HepG2 (cell line): ENCODE data around the gene HSD3B7. TPM values are rescaled to one million over a fixed set of nuclear protein-coding genes. Genes with fewer than 3 reads are reported as not detected.

Source experiments
- ATAC-seq: fragments of 200-7000 bp; cut with Tn5 transposase; 3 replicates; pipeline ENCODE4 v1.9.1; 2020; ENCODE audit warnings: mild to moderate bottlenecking, moderate library complexity
- BruUV-seq: library from RNA; stranded (reverse); fragments of 400-500 nt; replicated peaks from 2 replicates; lab custom pipeline; 2021; lab: Mats Ljungman, UMichigan
- CTCF ChIA-PET: fragments of 300-600 bp; formaldehyde crosslinking; extraction: SDS; loops from one replicate; lab custom pipeline; 2021; ENCODE audit warnings: low total read pairs, inconsistent platforms, low intra/inter-chr PET ratio; lab: Yijun Ruan, JAX
- POLR2A ChIA-PET: fragments of 350-600 bp; sonication (Branson Sonifier 250); formaldehyde crosslinking; loops from one replicate; lab custom pipeline; 2020; ENCODE audit warnings: antibody characterized with exemption, inconsistent platforms; lab: Yijun Ruan, JAX
- DNase-seq: peaks from one replicate; pipeline ENCODE4 v3.0.0-alpha.2; 2015; ENCODE audit warnings: low spot score
- FAIRE-seq: peaks from 3 replicates; lab custom pipeline; 2011; peaks lifted over from hg19 to GRCh38; lab: Jason Lieb, UNC
- H2AFZ ChIP-seq: one replicate; pipeline ENCODE4 v1.6.1; 2011; ENCODE audit warnings: low read length, inconsistent platforms
- H3K27ac ChIP-seq: fragments of 300-600 bp; 3 replicates; pipeline ENCODE4 v1.8.0; 2011; ENCODE audit warnings: mixed run types, mild to moderate bottlenecking, mixed read lengths, low read length, inconsistent platforms; ENCODE audit not compliant: insufficient read depth; ENCODE audit errors: extremely low read length
- H3K27me3 ChIP-seq, 2 experiments: fragments of 200-600 bp in 1 of 2; 2 replicates in 1 of 2; 3 replicates in 1 of 2; pipeline versions ENCODE4 v1.6.0 to v1.8.0; 2011; ENCODE audit warnings: low read length in 2 of 2, mild to moderate bottlenecking in 2 of 2, moderate library complexity in 2 of 2, inconsistent platforms in 1 of 2; ENCODE audit not compliant: insufficient read depth in 2 of 2, control insufficient read depth in 1 of 2
- H3K36me3 ChIP-seq, 2 experiments: fragments of 200-600 bp in 1 of 2; replicated peaks in 1 of 2; 2 replicates in 1 of 2; 3 replicates in 1 of 2; pipeline versions ENCODE4 v1.5.1 to v1.8.0; 2011; ENCODE audit warnings: low read length in 2 of 2, inconsistent platforms in 1 of 2; ENCODE audit not compliant: insufficient read depth in 2 of 2, control insufficient read depth in 1 of 2
- H3K4me1 ChIP-seq: 2 replicates; pipeline ENCODE4 v1.5.1; 2012; ENCODE audit warnings: low read length, inconsistent platforms; ENCODE audit not compliant: insufficient read depth
- H3K4me2 ChIP-seq: 2 replicates; pipeline ENCODE4 v1.6.0; 2011; ENCODE audit warnings: low read depth, low read length, inconsistent platforms
- H3K4me3 ChIP-seq, 3 experiments: fragments of 200-600 bp in 1 of 3; sonication (generic), shearing (Covaris generic) in 1 of 3; replicated peaks in 1 of 3; 2 replicates each; pipeline ENCODE4 v1.5.1; 2011 to 2016; ENCODE audit warnings: low read length in 3 of 3, inconsistent platforms in 2 of 3, low read depth in 2 of 3, mild to moderate bottlenecking in 2 of 3, control low read depth in 1 of 3, mixed read lengths in 1 of 3; ENCODE audit not compliant: insufficient read depth in 1 of 3
- H3K79me2 ChIP-seq: one replicate; pipeline ENCODE4 v1.6.1; 2011; ENCODE audit warnings: low read length, inconsistent platforms; ENCODE audit not compliant: insufficient read depth
- H3K9ac ChIP-seq: 2 replicates; pipeline ENCODE4 v1.6.0; 2011; ENCODE audit warnings: mild to moderate bottlenecking, low read depth, low read length, inconsistent platforms; ENCODE audit not compliant: insufficient read depth
- H3K9me3 ChIP-seq: 2 replicates; pipeline ENCODE4 v1.5.1; 2012; ENCODE audit warnings: mild to moderate bottlenecking, low read length
- H4K20me1 ChIP-seq: 2 replicates; pipeline ENCODE4 v1.6.0; 2011; ENCODE audit warnings: inconsistent platforms, mild to moderate bottlenecking, low read length, moderate library complexity; ENCODE audit not compliant: insufficient read depth
- AGO2 ChIP-seq: fragments of 200-400 bp; formaldehyde crosslinking; optimal IDR thresholded peaks from 2 replicates; pipeline ENCODE3; 2017; ENCODE audit warnings: mild to moderate bottlenecking, low read depth, low read length, moderate library complexity
- GTF2F1 ChIP-seq: fragments of 150-350 bp; IDR thresholded peaks from 2 replicates; pipeline ENCODE4 v1.6.1; 2014; ENCODE audit warnings: low read length
- RBFOX2 ChIP-seq: fragments of 200-400 bp; formaldehyde crosslinking; IDR thresholded peaks from 2 replicates; pipeline ENCODE4 v1.6.1; 2017; ENCODE audit warnings: low read depth, mild to moderate bottlenecking, low read length
- ZNF180 ChIP-seq: sonication (generic); formaldehyde crosslinking; IDR thresholded peaks from 2 replicates; pipeline ENCODE4 v1.4.0; 2020; ENCODE audit warnings: low read depth, missing genetic modification reagents, borderline replicate concordance
- WGBS: methylation state at CpG from one replicate; pipeline ENCODE4 v1.1.6; 2017; ENCODE audit warnings: low lambda C conversion rate; 5-methylcytosine and 5-hydroxymethylcytosine counted together
- in situ Hi-C: cut with HindIII; loops from 2 replicates; pipeline ENCODE4 v1.10.0; 2017; ENCODE audit warnings: low pct_unique_long_range_greater_than_20kb; ENCODE audit not compliant: extremely low pct_ligation_motif_present
- intact Hi-C: fragments of 100-400 bp; cut with micrococcal nuclease; formaldehyde crosslinking; loops from one replicate; pipeline ENCODE4 v1.10.0; 2022; ENCODE audit not compliant: unreplicated experiment
- polyA plus RNA-seq, 8 experiments: library from polyadenylated mRNA; depleted of rRNA in 3 of 8; stranded (reverse) in 7 of 8; unstranded in 1 of 8; fragments of >200 nt; fragmentation: Illumina TruSeq in 4 of 8; extraction: Trizol in 4 of 8; gene quantifications; 2 replicates each; pipeline versions ENCODE4 v1.2.1 to v1.2.3, GENCODE V29; 2011 to 2016; ENCODE audit warnings: low read depth in 4 of 8, missing spikeins in 1 of 8, mixed read lengths in 1 of 8; ENCODE audit not compliant: insufficient read depth in 1 of 8
- total RNA-seq, 5 experiments: library from RNA; depleted of rRNA; stranded (reverse); fragments of >200 nt; fragmentation: Illumina TruSeq; extraction: Trizol; gene quantifications; 2 replicates each; pipeline ENCODE4 v1.2.3, GENCODE V29; 2016; ENCODE audit warnings: low read depth in 1 of 5

The HSD3B7 gene
- total and polyA plus RNA-seq, 2 of the 13 experiments (the other 11 are each of a cell fraction or from before 2014, with no cell fraction given) = 32.9 to 69.7 TPM

- ChIA-PET POLR2A (interaction anchor here (1.5 kb wide), 1 partner anchor 10 kb away, joined by 4 read pairs; no protein-coding TSS in a partner anchor), CTCF (no interaction called here)
- 95% methylated on average over 16 of the region's 18 CpGs for WGBS
- intact Hi-C loops (no loop called here), in situ Hi-C loops (no loop called here)
- no peak for DNase-seq
- BruUV-seq = no TSS peak
- no peak for FAIRE-seq
- H2AFZ ChIP-seq = no peak overlapping the region
- no peaks in the 10 kb centered on the region for H3K27me3 ChIP-seq
- no peak overlapping the region for H3K27ac ChIP-seq
- peaks cover 7% of the 10 kb centered on the region for H3K4me1 ChIP-seq
- H3K9me3 ChIP-seq = no peaks in the 10 kb centered on the region
- no peak for ATAC-seq
- H3K36me3 ChIP-seq = peaks cover 59 to 88% of the 10 kb centered on the region in 2 experiments
- no peak overlapping the region for H3K4me3 ChIP-seq
- H3K9ac ChIP-seq = no peak overlapping the region
- H3K4me2 ChIP-seq = no peak overlapping the region
- TF ChIP-seq RBFOX2 (peak; percentile 26; the same call in 1 of the 2 replicates), ZNF180 (no peak)
- peaks cover 7% of the 10 kb centered on the region for H3K79me2 ChIP-seq
- H4K20me1 ChIP-seq = no peaks in the 10 kb centered on the region
Measured at GRCh38 chr16:30963925-30964511, 21.0 kb upstream of the HSD3B7 start.

- H3K79me2 ChIP-seq = peaks cover 3% of the 10 kb centered on the region
- no TSS peak for BruUV-seq
- H3K4me3 ChIP-seq = no peak overlapping the region
- no peaks in the 10 kb centered on the region for H3K27me3 ChIP-seq
- H4K20me1 ChIP-seq = no peaks in the 10 kb centered on the region
- DNase-seq = no peak
- peak; percentile 6 for ATAC-seq
- H3K9me3 ChIP-seq = no peaks in the 10 kb centered on the region
- H3K36me3 ChIP-seq = peaks cover 63 to 88% of the 10 kb centered on the region in 2 experiments
- ChIA-PET POLR2A (interaction anchor here (1.5 kb wide), 1 partner anchor 11 kb away, joined by 4 read pairs; no protein-coding TSS in a partner anchor), CTCF (no interaction called here)
- H3K9ac ChIP-seq = no peak overlapping the region
- WGBS = 96% methylated on average over 30 of the region's 33 CpGs
- in situ Hi-C loops (no loop called here), intact Hi-C loops (no loop called here)
- no peak for TF ChIP-seq GTF2F1
- TF ChIP-seq AGO2 = peak; percentile 47
- no peak overlapping the region for H3K27ac ChIP-seq
- H2AFZ ChIP-seq = no peak overlapping the region
- peaks cover under 1% of the 10 kb centered on the region; the same call in 1 of the 2 replicates for H3K4me1 ChIP-seq
- no peak for FAIRE-seq
- H3K4me2 ChIP-seq = no peak overlapping the region
Measured at GRCh38 chr16:30964574-30965226, 20.3 kb upstream of the HSD3B7 start.
